HepG2 (cell line): ENCODE data around the gene ADGRB3. TPM values are rescaled to one million over a fixed set of nuclear protein-coding genes. Genes with fewer than 3 reads are reported as not detected.

Source experiments
- ATAC-seq: fragments of 200-7000 bp; cut with Tn5 transposase; 3 replicates; pipeline ENCODE4 v1.9.1; 2020; ENCODE audit warnings: mild to moderate bottlenecking, moderate library complexity
- BruUV-seq: library from RNA; stranded (reverse); fragments of 400-500 nt; replicated peaks from 2 replicates; lab custom pipeline; 2021; lab: Mats Ljungman, UMichigan
- CTCF ChIA-PET: fragments of 300-600 bp; formaldehyde crosslinking; extraction: SDS; loops from one replicate; lab custom pipeline; 2021; ENCODE audit warnings: low total read pairs, inconsistent platforms, low intra/inter-chr PET ratio; lab: Yijun Ruan, JAX
- POLR2A ChIA-PET: fragments of 350-600 bp; sonication (Branson Sonifier 250); formaldehyde crosslinking; loops from one replicate; lab custom pipeline; 2020; ENCODE audit warnings: antibody characterized with exemption, inconsistent platforms; lab: Yijun Ruan, JAX
- DNase-seq: peaks from one replicate; pipeline ENCODE4 v3.0.0-alpha.2; 2015; ENCODE audit warnings: low spot score
- FAIRE-seq: peaks from 3 replicates; lab custom pipeline; 2011; peaks lifted over from hg19 to GRCh38; lab: Jason Lieb, UNC
- H2AFZ ChIP-seq: one replicate; pipeline ENCODE4 v1.6.1; 2011; ENCODE audit warnings: low read length, inconsistent platforms
- H3K27ac ChIP-seq: fragments of 300-600 bp; 3 replicates; pipeline ENCODE4 v1.8.0; 2011; ENCODE audit warnings: mixed run types, mild to moderate bottlenecking, mixed read lengths, low read length, inconsistent platforms; ENCODE audit not compliant: insufficient read depth; ENCODE audit errors: extremely low read length
- H3K27me3 ChIP-seq, 2 experiments: fragments of 200-600 bp in 1 of 2; 2 replicates in 1 of 2; 3 replicates in 1 of 2; pipeline versions ENCODE4 v1.6.0 to v1.8.0; 2011; ENCODE audit warnings: low read length in 2 of 2, mild to moderate bottlenecking in 2 of 2, moderate library complexity in 2 of 2, inconsistent platforms in 1 of 2; ENCODE audit not compliant: insufficient read depth in 2 of 2, control insufficient read depth in 1 of 2
- H3K36me3 ChIP-seq, 2 experiments: fragments of 200-600 bp in 1 of 2; replicated peaks in 1 of 2; 2 replicates in 1 of 2; 3 replicates in 1 of 2; pipeline versions ENCODE4 v1.5.1 to v1.8.0; 2011; ENCODE audit warnings: low read length in 2 of 2, inconsistent platforms in 1 of 2; ENCODE audit not compliant: insufficient read depth in 2 of 2, control insufficient read depth in 1 of 2
- H3K4me1 ChIP-seq: 2 replicates; pipeline ENCODE4 v1.5.1; 2012; ENCODE audit warnings: low read length, inconsistent platforms; ENCODE audit not compliant: insufficient read depth
- H3K4me2 ChIP-seq: 2 replicates; pipeline ENCODE4 v1.6.0; 2011; ENCODE audit warnings: low read depth, low read length, inconsistent platforms
- H3K4me3 ChIP-seq, 3 experiments: fragments of 200-600 bp in 1 of 3; sonication (generic), shearing (Covaris generic) in 1 of 3; replicated peaks in 1 of 3; 2 replicates each; pipeline ENCODE4 v1.5.1; 2011 to 2016; ENCODE audit warnings: low read length in 3 of 3, inconsistent platforms in 2 of 3, low read depth in 2 of 3, mild to moderate bottlenecking in 2 of 3, control low read depth in 1 of 3, mixed read lengths in 1 of 3; ENCODE audit not compliant: insufficient read depth in 1 of 3
- H3K79me2 ChIP-seq: one replicate; pipeline ENCODE4 v1.6.1; 2011; ENCODE audit warnings: low read length, inconsistent platforms; ENCODE audit not compliant: insufficient read depth
- H3K9ac ChIP-seq: 2 replicates; pipeline ENCODE4 v1.6.0; 2011; ENCODE audit warnings: mild to moderate bottlenecking, low read depth, low read length, inconsistent platforms; ENCODE audit not compliant: insufficient read depth
- H3K9me3 ChIP-seq: 2 replicates; pipeline ENCODE4 v1.5.1; 2012; ENCODE audit warnings: mild to moderate bottlenecking, low read length
- H4K20me1 ChIP-seq: 2 replicates; pipeline ENCODE4 v1.6.0; 2011; ENCODE audit warnings: inconsistent platforms, mild to moderate bottlenecking, low read length, moderate library complexity; ENCODE audit not compliant: insufficient read depth
- CBX2 ChIP-seq, 2 experiments: fragments of 200-600 bp in 1 of 2; sonication (generic); formaldehyde crosslinking in 1 of 2; IDR thresholded peaks; 2 replicates each; pipeline versions ENCODE4 v1.7.0 to v1.8.1; 2018 to 2022; ENCODE audit warnings: low read depth in 2 of 2, low read length in 1 of 2, mild to moderate bottlenecking in 1 of 2, missing genetic modification reagents in 1 of 2
- HOXA5 ChIP-seq: sonication (generic); formaldehyde crosslinking; IDR thresholded peaks from 2 replicates; pipeline ENCODE4 v1.4.0; 2020; ENCODE audit warnings: missing genetic modification reagents
- NR2F6 ChIP-seq, 2 experiments: IDR thresholded peaks; 2 replicates each; pipeline ENCODE4 v1.6.1; 2016; ENCODE audit warnings: antibody characterized with exemption in 1 of 2, mild to moderate bottlenecking in 1 of 2
- SOX6 ChIP-seq, 2 experiments: fragments of 450-650 bp in 1 of 2; sonication (generic) in 1 of 2; formaldehyde crosslinking in 1 of 2; IDR thresholded peaks; 2 replicates each; pipeline versions ENCODE4 v1.4.0 to v1.6.1; 2017 to 2020; ENCODE audit warnings: antibody characterized with exemption in 1 of 2, mild to moderate bottlenecking in 1 of 2, missing genetic modification reagents in 1 of 2
- SRF ChIP-seq: IDR thresholded peaks from 2 replicates; pipeline ENCODE4 v1.6.1; 2011; ENCODE audit warnings: mild to moderate bottlenecking, low read depth, low read length, moderate library complexity
- SRSF9 ChIP-seq: fragments of 200-400 bp; formaldehyde crosslinking; IDR thresholded peaks from 2 replicates; pipeline ENCODE4 v1.6.1; 2018; ENCODE audit warnings: borderline replicate concordance, mild to moderate bottlenecking, low read depth, low read length; ENCODE audit not compliant: insufficient read depth, poor library complexity, severe bottlenecking
- ZNF251 ChIP-seq: sonication (generic); formaldehyde crosslinking; IDR thresholded peaks from 2 replicates; pipeline ENCODE4 v1.9.0; 2021; ENCODE audit warnings: mild to moderate bottlenecking, missing genetic modification reagents
- ZNF501 ChIP-seq: sonication (generic); formaldehyde crosslinking; IDR thresholded peaks from 2 replicates; pipeline ENCODE4 v1.5.1; 2020; ENCODE audit warnings: mild to moderate bottlenecking, moderate library complexity, missing genetic modification reagents
- WGBS: methylation state at CpG from one replicate; pipeline ENCODE4 v1.1.6; 2017; ENCODE audit warnings: low lambda C conversion rate; 5-methylcytosine and 5-hydroxymethylcytosine counted together
- in situ Hi-C: cut with HindIII; loops from 2 replicates; pipeline ENCODE4 v1.10.0; 2017; ENCODE audit warnings: low pct_unique_long_range_greater_than_20kb; ENCODE audit not compliant: extremely low pct_ligation_motif_present
- intact Hi-C: fragments of 100-400 bp; cut with micrococcal nuclease; formaldehyde crosslinking; loops from one replicate; pipeline ENCODE4 v1.10.0; 2022; ENCODE audit not compliant: unreplicated experiment
- polyA plus RNA-seq, 8 experiments: library from polyadenylated mRNA; depleted of rRNA in 3 of 8; stranded (reverse) in 7 of 8; unstranded in 1 of 8; fragments of >200 nt; fragmentation: Illumina TruSeq in 4 of 8; extraction: Trizol in 4 of 8; gene quantifications; 2 replicates each; pipeline versions ENCODE4 v1.2.1 to v1.2.3, GENCODE V29; 2011 to 2016; ENCODE audit warnings: low read depth in 4 of 8, missing spikeins in 1 of 8, mixed read lengths in 1 of 8; ENCODE audit not compliant: insufficient read depth in 1 of 8
- total RNA-seq, 5 experiments: library from RNA; depleted of rRNA; stranded (reverse); fragments of >200 nt; fragmentation: Illumina TruSeq; extraction: Trizol; gene quantifications; 2 replicates each; pipeline ENCODE4 v1.2.3, GENCODE V29; 2016; ENCODE audit warnings: low read depth in 1 of 5
- TF ChIP-seq, protein P1 (sequence below): sonication (generic); formaldehyde crosslinking; IDR thresholded peaks from 2 replicates; pipeline ENCODE4 v1.4.0; 2020; ENCODE audit warnings: mild to moderate bottlenecking, missing genetic modification reagents
- TF ChIP-seq, protein P2 (sequence below): sonication (generic); formaldehyde crosslinking; IDR thresholded peaks from 2 replicates; pipeline ENCODE4 v1.4.0; 2020; ENCODE audit warnings: missing genetic modification reagents, borderline replicate concordance

Gene ADGRB3
- total and polyA plus RNA-seq, 2 of the 13 experiments (the other 11 are each of a cell fraction or from before 2014, with no cell fraction given) = not detected

DNA sequence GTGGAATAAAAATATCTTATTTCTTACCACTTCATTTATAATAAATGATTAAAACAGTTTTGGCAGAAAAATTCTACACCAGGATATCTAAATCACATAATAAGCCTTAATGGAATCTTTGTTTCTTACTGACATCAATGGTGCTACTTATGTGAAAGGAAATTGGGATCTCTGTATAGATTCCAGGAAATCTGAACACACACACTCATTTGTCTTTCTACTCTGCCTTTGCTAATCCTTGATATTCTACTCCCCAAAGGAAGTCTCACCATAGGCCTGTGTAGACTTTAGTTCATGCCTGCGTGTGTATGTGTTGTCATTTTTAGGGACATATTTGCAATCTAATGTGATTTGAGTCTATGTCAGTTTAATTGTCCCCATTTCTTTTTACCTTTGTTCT, 7.9 kb downstream of the ADGRB3 start:
- no peak overlapping the region for H3K27ac ChIP-seq

GRCh38 chr6:68649669-68650068, 14.6 kb downstream of the ADGRB3 start:
- Histone ChIP-seq H3K9ac (no peak overlapping the region), H3K27ac (no peak overlapping the region), H3K9me3 (no peaks in the 10 kb centered on the region), H3K27me3 (no peaks in the 10 kb centered on the region), H3K4me3 (no peak overlapping the region), H2AFZ (no peak overlapping the region), H3K4me2 (no peak overlapping the region), H3K4me1 (no peaks in the 10 kb centered on the region), H3K79me2 (no peaks in the 10 kb centered on the region), H4K20me1 (no peaks in the 10 kb centered on the region), H3K36me3 (no peaks in the 10 kb centered on the region)
- ChIA-PET POLR2A (no interaction called here), CTCF (no interaction called here)
- in situ Hi-C loops (loop anchor here (25.0 kb wide), 2 partner anchors 313 to 1463 kb away; no protein-coding TSS in a partner anchor), intact Hi-C loops (no loop called here)
- ATAC-seq (no peak), FAIRE-seq (no peak), DNase-seq (no peak)
- TF ChIP-seq SOX6 (IDR thresholded peaks at IDR 0.05) = no peak
- no peak for TF ChIP-seq SOX6 (CRISPR knock-in tag; IDR thresholded peaks at IDR 0.05)
- no peak for TF ChIP-seq SRSF9
- TF ChIP-seq, protein P1, sequence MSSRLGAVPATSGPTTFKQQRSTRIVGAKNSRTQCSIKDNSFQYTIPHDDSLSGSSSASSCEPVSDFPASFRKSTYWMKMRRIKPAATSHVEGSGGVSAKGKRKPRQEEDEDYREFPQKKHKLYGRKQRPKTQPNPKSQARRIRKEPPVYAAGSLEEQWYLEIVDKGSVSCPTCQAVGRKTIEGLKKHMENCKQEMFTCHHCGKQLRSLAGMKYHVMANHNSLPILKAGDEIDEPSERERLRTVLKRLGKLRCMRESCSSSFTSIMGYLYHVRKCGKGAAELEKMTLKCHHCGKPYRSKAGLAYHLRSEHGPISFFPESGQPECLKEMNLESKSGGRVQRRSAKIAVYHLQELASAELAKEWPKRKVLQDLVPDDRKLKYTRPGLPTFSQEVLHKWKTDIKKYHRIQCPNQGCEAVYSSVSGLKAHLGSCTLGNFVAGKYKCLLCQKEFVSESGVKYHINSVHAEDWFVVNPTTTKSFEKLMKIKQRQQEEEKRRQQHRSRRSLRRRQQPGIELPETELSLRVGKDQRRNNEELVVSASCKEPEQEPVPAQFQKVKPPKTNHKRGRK (CRISPR knock-in tag) = no peak
- 2% methylated on average over 3 of the region's 3 CpGs for WGBS
- BruUV-seq = no TSS peak

More for the DNA sequence above, 7.9 kb downstream of the ADGRB3 start:
- 17% methylated on average over 1 of the region's 1 CpG for WGBS
- H3K9me3 ChIP-seq = no peaks in the 10 kb centered on the region
- in situ Hi-C loops (loop anchor here (25.0 kb wide), 2 partner anchors 319 to 1469 kb away; no protein-coding TSS in a partner anchor), intact Hi-C loops (no loop called here)
- no peak overlapping the region for H2AFZ ChIP-seq
- ATAC-seq (no peak), DNase-seq (no peak), FAIRE-seq (no peak)
- H4K20me1 ChIP-seq = no peaks in the 10 kb centered on the region
- H3K4me1 ChIP-seq = no peaks in the 10 kb centered on the region
- ChIA-PET POLR2A (no interaction called here), CTCF (no interaction called here)
- H3K9ac ChIP-seq = no peak overlapping the region
- no TSS peak for BruUV-seq
- no peak overlapping the region for H3K4me3 ChIP-seq
- no peak overlapping the region for H3K4me2 ChIP-seq
- H3K36me3 ChIP-seq = no peaks in the 10 kb centered on the region
- H3K79me2 ChIP-seq = no peaks in the 10 kb centered on the region
- TF ChIP-seq ZNF251 (CRISPR knock-in tag) (no peak), CBX2 (IDR thresholded peaks at IDR 0.05; ENCODE audit: low read depth, low read length) (no peak), CBX2 (CRISPR knock-in tag; IDR thresholded peaks at IDR 0.05; ENCODE audit: low read depth) (no peak), HOXA5 (no peak), SRF (no peak), ZNF501 (CRISPR knock-in tag) (no peak), NR2F6 (IDR thresholded peaks at IDR 0.05) (no peak), NR2F6 (CRISPR knock-in tag; IDR thresholded peaks at IDR 0.05) (no peak)
- TF ChIP-seq, protein P2, sequence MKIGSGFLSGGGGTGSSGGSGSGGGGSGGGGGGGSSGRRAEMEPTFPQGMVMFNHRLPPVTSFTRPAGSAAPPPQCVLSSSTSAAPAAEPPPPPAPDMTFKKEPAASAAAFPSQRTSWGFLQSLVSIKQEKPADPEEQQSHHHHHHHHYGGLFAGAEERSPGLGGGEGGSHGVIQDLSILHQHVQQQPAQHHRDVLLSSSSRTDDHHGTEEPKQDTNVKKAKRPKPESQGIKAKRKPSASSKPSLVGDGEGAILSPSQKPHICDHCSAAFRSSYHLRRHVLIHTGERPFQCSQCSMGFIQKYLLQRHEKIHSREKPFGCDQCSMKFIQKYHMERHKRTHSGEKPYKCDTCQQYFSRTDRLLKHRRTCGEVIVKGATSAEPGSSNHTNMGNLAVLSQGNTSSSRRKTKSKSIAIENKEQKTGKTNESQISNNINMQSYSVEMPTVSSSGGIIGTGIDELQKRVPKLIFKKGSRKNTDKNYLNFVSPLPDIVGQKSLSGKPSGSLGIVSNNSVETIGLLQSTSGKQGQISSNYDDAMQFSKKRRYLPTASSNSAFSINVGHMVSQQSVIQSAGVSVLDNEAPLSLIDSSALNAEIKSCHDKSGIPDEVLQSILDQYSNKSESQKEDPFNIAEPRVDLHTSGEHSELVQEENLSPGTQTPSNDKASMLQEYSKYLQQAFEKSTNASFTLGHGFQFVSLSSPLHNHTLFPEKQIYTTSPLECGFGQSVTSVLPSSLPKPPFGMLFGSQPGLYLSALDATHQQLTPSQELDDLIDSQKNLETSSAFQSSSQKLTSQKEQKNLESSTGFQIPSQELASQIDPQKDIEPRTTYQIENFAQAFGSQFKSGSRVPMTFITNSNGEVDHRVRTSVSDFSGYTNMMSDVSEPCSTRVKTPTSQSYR = no peak
- H3K27me3 ChIP-seq = no peaks in the 10 kb centered on the region
